DND-41 (cell line): Measurements from ENCODE around the gene CRY2.

Source experiments
- ATAC-seq: fragments of 200-7000 bp; cut with Tn5 transposase; 3 replicates; pipeline ENCODE4 v1.9.1; 2021; ENCODE audit warnings: low read depth; ENCODE audit not compliant: insufficient read depth
- DNase-seq: peaks from one replicate; pipeline ENCODE4 v3.0.0-alpha.2; 2020
- H2AFZ ChIP-seq: 2 replicates; pipeline ENCODE4 v1.6.0; 2012; ENCODE audit warnings: low read depth, low read length
- H3K27ac ChIP-seq: 2 replicates; pipeline ENCODE4 v1.5.1; 2012; ENCODE audit warnings: low read length, inconsistent platforms
- H3K27me3 ChIP-seq: fragments of 200-600 bp; sonication (generic); 2 replicates; pipeline ENCODE4 v1.6.0; 2012; ENCODE audit warnings: low read length, mild to moderate bottlenecking, inconsistent platforms; ENCODE audit not compliant: insufficient read depth, poor library complexity
- H3K36me3 ChIP-seq: 2 replicates; pipeline ENCODE4 v1.5.1; 2012; ENCODE audit warnings: low read length, inconsistent platforms; ENCODE audit not compliant: insufficient read depth
- H3K4me1 ChIP-seq: 2 replicates; pipeline ENCODE4 v1.5.1; 2012; ENCODE audit warnings: mild to moderate bottlenecking, low read length; ENCODE audit not compliant: insufficient read depth
- H3K4me2 ChIP-seq: 2 replicates; pipeline ENCODE4 v1.6.0; 2012; ENCODE audit warnings: mild to moderate bottlenecking, moderate library complexity, low read length, inconsistent platforms; ENCODE audit not compliant: insufficient read depth
- H3K4me3 ChIP-seq, 2 experiments: fragments of 200-600 bp in 1 of 2; shearing (Covaris generic) in 1 of 2; 2 replicates each; pipeline ENCODE4 v1.5.1; 2012 to 2016; ENCODE audit warnings: inconsistent platforms in 2 of 2, low read length in 2 of 2, mild to moderate bottlenecking in 2 of 2, low read depth in 1 of 2, moderate library complexity in 1 of 2
- H3K79me2 ChIP-seq: 2 replicates; pipeline ENCODE4 v1.6.0; 2012; ENCODE audit warnings: low read length, inconsistent platforms; ENCODE audit not compliant: insufficient read depth
- H3K9ac ChIP-seq: 2 replicates; pipeline ENCODE4 v1.6.0; 2012; ENCODE audit warnings: low read depth, mild to moderate bottlenecking, inconsistent platforms, low read length, moderate library complexity
- H3K9me3 ChIP-seq: 2 replicates; pipeline ENCODE4 v1.5.1; 2012; ENCODE audit warnings: low read length, moderate library complexity, mild to moderate bottlenecking, inconsistent platforms; ENCODE audit not compliant: insufficient read depth, severe bottlenecking
- H4K20me1 ChIP-seq: 2 replicates; pipeline ENCODE4 v1.6.0; 2012; ENCODE audit warnings: low read length; ENCODE audit not compliant: insufficient read depth
- EZH2 ChIP-seq: IDR thresholded peaks from 3 replicates; pipeline ENCODE4 v1.6.1; 2012; ENCODE audit warnings: borderline replicate concordance, low read depth, mild to moderate bottlenecking, moderate library complexity, low read length, inconsistent platforms; ENCODE audit not compliant: severe bottlenecking
- TF ChIP-seq, protein P1 (sequence below): IDR thresholded peaks from 2 replicates; pipeline ENCODE4 v1.5.1; 2012; ENCODE audit warnings: borderline replicate concordance, low read length, moderate library complexity, mild to moderate bottlenecking; ENCODE audit not compliant: poor library complexity, severe bottlenecking; ENCODE audit errors: extremely low read depth

Gene CRY2

DNA sequence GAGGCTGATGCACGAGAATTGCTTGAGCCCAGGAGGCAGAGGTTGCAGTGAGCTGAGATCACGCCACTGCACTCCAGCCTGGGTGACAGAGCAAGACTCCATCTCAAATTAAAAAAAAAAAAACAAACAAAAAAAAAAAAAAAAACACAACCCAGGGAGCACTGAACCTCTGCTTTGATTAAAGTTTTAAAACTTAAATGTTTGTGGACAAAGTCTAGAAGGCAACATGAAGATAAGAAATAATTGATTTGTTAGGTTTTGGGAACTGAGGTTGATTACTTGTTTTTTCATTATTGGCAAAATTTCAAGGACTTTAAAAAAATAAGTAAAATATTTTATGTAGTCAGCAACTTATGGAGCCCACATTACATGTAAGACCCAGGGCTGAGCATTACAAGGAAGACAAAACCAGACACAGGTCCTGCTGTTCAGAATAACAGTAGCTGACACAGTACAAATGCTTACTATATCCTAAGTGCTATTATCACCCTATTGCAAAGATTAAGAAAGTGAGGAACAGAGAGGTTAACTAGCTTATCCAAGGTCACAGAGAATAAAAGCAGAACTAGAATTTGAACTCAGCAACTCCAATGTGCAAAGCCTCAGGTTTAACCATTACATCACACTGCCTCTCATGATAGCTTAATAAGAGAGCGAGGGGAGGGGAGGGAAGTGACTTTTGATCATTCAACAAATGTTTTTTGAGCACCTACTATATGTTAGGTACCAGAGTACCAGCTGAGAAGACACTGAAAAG lies 2.3 kb upstream of the CRY2 start:
- no peak overlapping the region for H3K27ac ChIP-seq
- no peak overlapping the region for H3K9ac ChIP-seq
- H2AFZ ChIP-seq, result no peak overlapping the region
- TF ChIP-seq, protein P1, sequence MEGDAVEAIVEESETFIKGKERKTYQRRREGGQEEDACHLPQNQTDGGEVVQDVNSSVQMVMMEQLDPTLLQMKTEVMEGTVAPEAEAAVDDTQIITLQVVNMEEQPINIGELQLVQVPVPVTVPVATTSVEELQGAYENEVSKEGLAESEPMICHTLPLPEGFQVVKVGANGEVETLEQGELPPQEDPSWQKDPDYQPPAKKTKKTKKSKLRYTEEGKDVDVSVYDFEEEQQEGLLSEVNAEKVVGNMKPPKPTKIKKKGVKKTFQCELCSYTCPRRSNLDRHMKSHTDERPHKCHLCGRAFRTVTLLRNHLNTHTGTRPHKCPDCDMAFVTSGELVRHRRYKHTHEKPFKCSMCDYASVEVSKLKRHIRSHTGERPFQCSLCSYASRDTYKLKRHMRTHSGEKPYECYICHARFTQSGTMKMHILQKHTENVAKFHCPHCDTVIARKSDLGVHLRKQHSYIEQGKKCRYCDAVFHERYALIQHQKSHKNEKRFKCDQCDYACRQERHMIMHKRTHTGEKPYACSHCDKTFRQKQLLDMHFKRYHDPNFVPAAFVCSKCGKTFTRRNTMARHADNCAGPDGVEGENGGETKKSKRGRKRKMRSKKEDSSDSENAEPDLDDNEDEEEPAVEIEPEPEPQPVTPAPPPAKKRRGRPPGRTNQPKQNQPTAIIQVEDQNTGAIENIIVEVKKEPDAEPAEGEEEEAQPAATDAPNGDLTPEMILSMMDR, result no peak
- no peak for TF ChIP-seq EZH2
- no peak for ATAC-seq
- peaks cover 12% of the 10 kb centered on the region for H4K20me1 ChIP-seq
- DNase-seq, result no peak
- no peaks in the 10 kb centered on the region for H3K36me3 ChIP-seq
- H3K79me2 ChIP-seq, result peaks cover 24% of the 10 kb centered on the region
- H3K9me3 ChIP-seq, result no peaks in the 10 kb centered on the region
- H3K4me3 ChIP-seq, result no peak overlapping the region
- peaks cover 35% of the 10 kb centered on the region for H3K4me1 ChIP-seq
- H3K27me3 ChIP-seq, result no peaks in the 10 kb centered on the region
- no peak overlapping the region for H3K4me2 ChIP-seq

DNA sequence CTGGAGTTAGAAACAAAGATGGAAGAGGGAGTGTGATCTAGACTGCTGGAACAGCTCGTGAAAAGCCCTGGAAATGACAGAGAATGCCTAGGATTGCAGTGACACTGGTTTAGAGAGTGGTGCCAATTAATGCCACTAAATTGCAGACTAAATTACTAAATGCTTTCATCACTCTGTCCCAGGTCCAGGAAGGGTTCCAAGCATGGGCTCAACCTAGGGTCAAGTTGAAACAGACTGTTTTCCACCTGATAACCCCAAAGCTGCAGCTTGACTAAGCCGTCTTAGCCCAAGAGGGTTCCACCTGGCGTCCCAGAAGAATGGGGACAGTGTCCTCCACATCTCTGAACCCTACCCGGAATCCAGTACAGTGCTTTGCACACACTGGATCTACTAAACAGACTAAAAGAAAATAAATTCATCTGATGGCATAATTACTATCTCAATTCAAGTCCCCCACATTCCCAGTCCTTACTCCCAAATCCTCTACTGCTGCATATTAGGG lies 1.1 kb upstream of the CRY2 start:
- Histone ChIP-seq H3K27me3 (no peaks in the 10 kb centered on the region), H3K27ac (no peak overlapping the region), H3K4me1 (peaks cover 35% of the 10 kb centered on the region), H3K4me3 (no peak overlapping the region), H3K4me2 (peak overlapping the region; percentile 74; the same call in 1 of the 2 replicates), H3K9me3 (no peaks in the 10 kb centered on the region), H3K36me3 (no peaks in the 10 kb centered on the region), H2AFZ (no peak overlapping the region), H3K9ac (no peak overlapping the region), H4K20me1 (peaks cover 20% of the 10 kb centered on the region), H3K79me2 (peaks cover 37% of the 10 kb centered on the region)
- no peak for DNase-seq
- no peak for ATAC-seq
- no peak for TF ChIP-seq EZH2
- TF ChIP-seq, protein P1, result no peak

DNA sequence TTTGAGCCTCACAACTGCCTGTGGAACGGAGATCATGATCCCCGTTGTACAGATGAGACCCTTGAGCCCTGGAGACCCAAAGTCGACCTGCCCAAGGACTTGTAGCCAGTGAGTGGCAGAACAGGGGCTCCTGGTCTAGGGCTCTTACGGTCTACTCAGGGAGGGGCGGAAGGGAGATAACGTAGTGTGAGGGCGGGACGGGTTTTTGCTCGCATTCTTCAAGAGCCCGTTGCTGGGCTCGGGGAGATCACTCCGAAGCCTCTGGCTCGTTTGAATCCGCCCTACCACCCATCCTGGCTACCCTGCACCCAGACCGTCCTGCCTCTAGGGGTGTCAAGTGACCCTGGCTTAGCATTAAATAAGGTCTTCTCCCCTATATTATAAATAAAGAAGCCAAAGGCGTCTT lies 639 bp downstream of the CRY2 start:
- Histone ChIP-seq H3K4me1 (peaks cover 31% of the 10 kb centered on the region), H3K27ac (peak overlapping the region; percentile 54)

More for the DNA sequence above, 639 bp downstream of the CRY2 start:
- Histone ChIP-seq H3K27me3 (no peaks in the 10 kb centered on the region), H3K9me3 (no peaks in the 10 kb centered on the region), H3K4me3 (peak overlapping the region; percentile 73 to 81), H3K4me2 (peak overlapping the region; percentile 74), H3K79me2 (peaks cover 49% of the 10 kb centered on the region), H3K36me3 (no peaks in the 10 kb centered on the region), H2AFZ (peak overlapping the region; percentile 62), H3K9ac (peak overlapping the region; percentile 67), H4K20me1 (peaks cover 27% of the 10 kb centered on the region)
- TF ChIP-seq, protein P1, result peak; percentile 27
- no peak for TF ChIP-seq EZH2
- ATAC-seq (peak; percentile 35), DNase-seq (peak; percentile 53)
